HepG2 (cell line): Measurements from ENCODE around the gene UBE2S. TPM values are rescaled to one million over a fixed set of nuclear protein-coding genes. Genes with fewer than 3 reads are reported as not detected.

ENCODE experiments used
- KMT2B ChIP-seq: IDR thresholded peaks from 2 replicates; pipeline ENCODE4 v1.6.1; 2016; ENCODE audit warnings: missing genetic modification reagents, missing compliant biosample characterization
- MED8 ChIP-seq: sonication (generic); formaldehyde crosslinking; IDR thresholded peaks from 2 replicates; pipeline ENCODE4 v1.8.1; 2023; ENCODE audit warnings: mild to moderate bottlenecking, missing genetic modification reagents; ENCODE audit not compliant: insufficient replicate concordance
- NFYB ChIP-seq: sonication (generic); formaldehyde crosslinking; IDR thresholded peaks from 2 replicates; pipeline ENCODE4 v1.4.0; 2020; ENCODE audit warnings: missing genetic modification reagents
- ZNF264 ChIP-seq: sonication (generic); formaldehyde crosslinking; IDR thresholded peaks from 2 replicates; pipeline ENCODE4 v1.4.0; 2020; ENCODE audit warnings: missing genetic modification reagents
- ZNF329 ChIP-seq: sonication (generic); formaldehyde crosslinking; IDR thresholded peaks from 2 replicates; pipeline ENCODE4 v1.9.0; 2021; ENCODE audit warnings: low read depth, mild to moderate bottlenecking, missing genetic modification reagents
- ZNF746 ChIP-seq: sonication (generic); formaldehyde crosslinking; IDR thresholded peaks from 2 replicates; pipeline ENCODE4 v1.8.0; 2022; ENCODE audit warnings: mild to moderate bottlenecking, missing genetic modification reagents
- ZSCAN22 ChIP-seq: sonication (generic); formaldehyde crosslinking; IDR thresholded peaks from 2 replicates; pipeline ENCODE4 v1.4.0; 2020; ENCODE audit warnings: mild to moderate bottlenecking, missing genetic modification reagents
- polyA plus RNA-seq, 8 experiments: library from polyadenylated mRNA; depleted of rRNA in 3 of 8; stranded (reverse) in 7 of 8; unstranded in 1 of 8; fragments of >200 nt; fragmentation: Illumina TruSeq in 4 of 8; extraction: Trizol in 4 of 8; gene quantifications; 2 replicates each; pipeline versions ENCODE4 v1.2.1 to v1.2.3, GENCODE V29; 2011 to 2016; ENCODE audit warnings: low read depth in 4 of 8, missing spikeins in 1 of 8, mixed read lengths in 1 of 8; ENCODE audit not compliant: insufficient read depth in 1 of 8
- total RNA-seq, 5 experiments: library from RNA; depleted of rRNA; stranded (reverse); fragments of >200 nt; fragmentation: Illumina TruSeq; extraction: Trizol; gene quantifications; 2 replicates each; pipeline ENCODE4 v1.2.3, GENCODE V29; 2016; ENCODE audit warnings: low read depth in 1 of 5
- TF ChIP-seq, protein P1 (sequence below): sonication (generic); formaldehyde crosslinking; IDR thresholded peaks from 2 replicates; pipeline ENCODE4 v1.5.1; 2020; ENCODE audit warnings: mild to moderate bottlenecking, moderate library complexity, missing genetic modification reagents
- TF ChIP-seq, protein P2 (sequence below): sonication (generic); formaldehyde crosslinking; IDR thresholded peaks from 2 replicates; pipeline ENCODE4 v1.4.0; 2020; ENCODE audit warnings: mild to moderate bottlenecking, missing genetic modification reagents
- TF ChIP-seq, protein P3 (sequence below): sonication (generic); formaldehyde crosslinking; IDR thresholded peaks from 2 replicates; pipeline ENCODE4; 2020; ENCODE audit warnings: missing genetic modification reagents, mild to moderate bottlenecking, borderline replicate concordance
- TF ChIP-seq, protein P4 (sequence below): sonication (generic); formaldehyde crosslinking; IDR thresholded peaks from 2 replicates; pipeline ENCODE4 v1.5.0; 2020; ENCODE audit warnings: mild to moderate bottlenecking, missing genetic modification reagents, borderline replicate concordance
- TF ChIP-seq, protein P5 (sequence below): sonication (generic); formaldehyde crosslinking; IDR thresholded peaks from 2 replicates; pipeline ENCODE4 v1.8.0; 2022; ENCODE audit warnings: mild to moderate bottlenecking, missing genetic modification reagents, moderate library complexity

Gene UBE2S
- total and polyA plus RNA-seq, 2 of the 13 experiments (the other 11 are each of a cell fraction or from before 2014, with no cell fraction given), result 32.2 to 39.3 TPM

DNA sequence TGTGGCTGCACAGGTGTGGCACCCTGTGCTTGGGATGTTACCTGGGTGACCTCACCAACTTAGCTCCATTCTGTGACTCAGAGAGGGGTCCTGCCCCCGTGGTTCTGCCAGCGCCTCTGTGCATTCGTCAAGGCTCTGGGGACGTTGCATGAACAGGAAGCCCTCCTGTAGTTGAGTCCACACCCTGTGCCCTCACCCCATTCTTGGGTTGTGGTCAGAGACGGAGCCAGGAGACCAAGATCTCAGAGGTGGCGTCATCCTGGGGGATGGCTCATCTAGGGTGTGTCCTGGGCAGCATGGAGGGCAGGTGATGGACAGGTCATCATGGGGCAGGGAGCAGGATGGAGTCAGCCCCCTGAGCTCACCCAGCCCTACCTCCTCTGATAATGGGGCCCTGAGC lies 55.5 kb downstream of the UBE2S start (continued):
- TF ChIP-seq, protein P1, sequence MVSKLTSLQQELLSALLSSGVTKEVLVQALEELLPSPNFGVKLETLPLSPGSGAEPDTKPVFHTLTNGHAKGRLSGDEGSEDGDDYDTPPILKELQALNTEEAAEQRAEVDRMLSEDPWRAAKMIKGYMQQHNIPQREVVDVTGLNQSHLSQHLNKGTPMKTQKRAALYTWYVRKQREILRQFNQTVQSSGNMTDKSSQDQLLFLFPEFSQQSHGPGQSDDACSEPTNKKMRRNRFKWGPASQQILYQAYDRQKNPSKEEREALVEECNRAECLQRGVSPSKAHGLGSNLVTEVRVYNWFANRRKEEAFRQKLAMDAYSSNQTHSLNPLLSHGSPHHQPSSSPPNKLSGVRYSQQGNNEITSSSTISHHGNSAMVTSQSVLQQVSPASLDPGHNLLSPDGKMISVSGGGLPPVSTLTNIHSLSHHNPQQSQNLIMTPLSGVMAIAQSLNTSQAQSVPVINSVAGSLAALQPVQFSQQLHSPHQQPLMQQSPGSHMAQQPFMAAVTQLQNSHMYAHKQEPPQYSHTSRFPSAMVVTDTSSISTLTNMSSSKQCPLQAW (CRISPR knock-in tag), result no peak
- TF ChIP-seq ZNF264 (CRISPR knock-in tag) (no peak), ZNF329 (CRISPR knock-in tag) (no peak), MED8 (CRISPR knock-in tag) (no peak), KMT2B (CRISPR knock-in tag) (no peak), ZNF746 (CRISPR knock-in tag) (no peak), NFYB (CRISPR knock-in tag) (no peak), ZSCAN22 (CRISPR knock-in tag) (no peak)
- TF ChIP-seq, protein P2, sequence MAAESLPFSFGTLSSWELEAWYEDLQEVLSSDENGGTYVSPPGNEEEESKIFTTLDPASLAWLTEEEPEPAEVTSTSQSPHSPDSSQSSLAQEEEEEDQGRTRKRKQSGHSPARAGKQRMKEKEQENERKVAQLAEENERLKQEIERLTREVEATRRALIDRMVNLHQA (CRISPR knock-in tag), result no peak
- TF ChIP-seq, protein P3, sequence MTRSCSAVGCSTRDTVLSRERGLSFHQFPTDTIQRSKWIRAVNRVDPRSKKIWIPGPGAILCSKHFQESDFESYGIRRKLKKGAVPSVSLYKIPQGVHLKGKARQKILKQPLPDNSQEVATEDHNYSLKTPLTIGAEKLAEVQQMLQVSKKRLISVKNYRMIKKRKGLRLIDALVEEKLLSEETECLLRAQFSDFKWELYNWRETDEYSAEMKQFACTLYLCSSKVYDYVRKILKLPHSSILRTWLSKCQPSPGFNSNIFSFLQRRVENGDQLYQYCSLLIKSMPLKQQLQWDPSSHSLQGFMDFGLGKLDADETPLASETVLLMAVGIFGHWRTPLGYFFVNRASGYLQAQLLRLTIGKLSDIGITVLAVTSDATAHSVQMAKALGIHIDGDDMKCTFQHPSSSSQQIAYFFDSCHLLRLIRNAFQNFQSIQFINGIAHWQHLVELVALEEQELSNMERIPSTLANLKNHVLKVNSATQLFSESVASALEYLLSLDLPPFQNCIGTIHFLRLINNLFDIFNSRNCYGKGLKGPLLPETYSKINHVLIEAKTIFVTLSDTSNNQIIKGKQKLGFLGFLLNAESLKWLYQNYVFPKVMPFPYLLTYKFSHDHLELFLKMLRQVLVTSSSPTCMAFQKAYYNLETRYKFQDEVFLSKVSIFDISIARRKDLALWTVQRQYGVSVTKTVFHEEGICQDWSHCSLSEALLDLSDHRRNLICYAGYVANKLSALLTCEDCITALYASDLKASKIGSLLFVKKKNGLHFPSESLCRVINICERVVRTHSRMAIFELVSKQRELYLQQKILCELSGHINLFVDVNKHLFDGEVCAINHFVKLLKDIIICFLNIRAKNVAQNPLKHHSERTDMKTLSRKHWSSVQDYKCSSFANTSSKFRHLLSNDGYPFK (CRISPR knock-in tag), result no peak
- TF ChIP-seq, protein P4, sequence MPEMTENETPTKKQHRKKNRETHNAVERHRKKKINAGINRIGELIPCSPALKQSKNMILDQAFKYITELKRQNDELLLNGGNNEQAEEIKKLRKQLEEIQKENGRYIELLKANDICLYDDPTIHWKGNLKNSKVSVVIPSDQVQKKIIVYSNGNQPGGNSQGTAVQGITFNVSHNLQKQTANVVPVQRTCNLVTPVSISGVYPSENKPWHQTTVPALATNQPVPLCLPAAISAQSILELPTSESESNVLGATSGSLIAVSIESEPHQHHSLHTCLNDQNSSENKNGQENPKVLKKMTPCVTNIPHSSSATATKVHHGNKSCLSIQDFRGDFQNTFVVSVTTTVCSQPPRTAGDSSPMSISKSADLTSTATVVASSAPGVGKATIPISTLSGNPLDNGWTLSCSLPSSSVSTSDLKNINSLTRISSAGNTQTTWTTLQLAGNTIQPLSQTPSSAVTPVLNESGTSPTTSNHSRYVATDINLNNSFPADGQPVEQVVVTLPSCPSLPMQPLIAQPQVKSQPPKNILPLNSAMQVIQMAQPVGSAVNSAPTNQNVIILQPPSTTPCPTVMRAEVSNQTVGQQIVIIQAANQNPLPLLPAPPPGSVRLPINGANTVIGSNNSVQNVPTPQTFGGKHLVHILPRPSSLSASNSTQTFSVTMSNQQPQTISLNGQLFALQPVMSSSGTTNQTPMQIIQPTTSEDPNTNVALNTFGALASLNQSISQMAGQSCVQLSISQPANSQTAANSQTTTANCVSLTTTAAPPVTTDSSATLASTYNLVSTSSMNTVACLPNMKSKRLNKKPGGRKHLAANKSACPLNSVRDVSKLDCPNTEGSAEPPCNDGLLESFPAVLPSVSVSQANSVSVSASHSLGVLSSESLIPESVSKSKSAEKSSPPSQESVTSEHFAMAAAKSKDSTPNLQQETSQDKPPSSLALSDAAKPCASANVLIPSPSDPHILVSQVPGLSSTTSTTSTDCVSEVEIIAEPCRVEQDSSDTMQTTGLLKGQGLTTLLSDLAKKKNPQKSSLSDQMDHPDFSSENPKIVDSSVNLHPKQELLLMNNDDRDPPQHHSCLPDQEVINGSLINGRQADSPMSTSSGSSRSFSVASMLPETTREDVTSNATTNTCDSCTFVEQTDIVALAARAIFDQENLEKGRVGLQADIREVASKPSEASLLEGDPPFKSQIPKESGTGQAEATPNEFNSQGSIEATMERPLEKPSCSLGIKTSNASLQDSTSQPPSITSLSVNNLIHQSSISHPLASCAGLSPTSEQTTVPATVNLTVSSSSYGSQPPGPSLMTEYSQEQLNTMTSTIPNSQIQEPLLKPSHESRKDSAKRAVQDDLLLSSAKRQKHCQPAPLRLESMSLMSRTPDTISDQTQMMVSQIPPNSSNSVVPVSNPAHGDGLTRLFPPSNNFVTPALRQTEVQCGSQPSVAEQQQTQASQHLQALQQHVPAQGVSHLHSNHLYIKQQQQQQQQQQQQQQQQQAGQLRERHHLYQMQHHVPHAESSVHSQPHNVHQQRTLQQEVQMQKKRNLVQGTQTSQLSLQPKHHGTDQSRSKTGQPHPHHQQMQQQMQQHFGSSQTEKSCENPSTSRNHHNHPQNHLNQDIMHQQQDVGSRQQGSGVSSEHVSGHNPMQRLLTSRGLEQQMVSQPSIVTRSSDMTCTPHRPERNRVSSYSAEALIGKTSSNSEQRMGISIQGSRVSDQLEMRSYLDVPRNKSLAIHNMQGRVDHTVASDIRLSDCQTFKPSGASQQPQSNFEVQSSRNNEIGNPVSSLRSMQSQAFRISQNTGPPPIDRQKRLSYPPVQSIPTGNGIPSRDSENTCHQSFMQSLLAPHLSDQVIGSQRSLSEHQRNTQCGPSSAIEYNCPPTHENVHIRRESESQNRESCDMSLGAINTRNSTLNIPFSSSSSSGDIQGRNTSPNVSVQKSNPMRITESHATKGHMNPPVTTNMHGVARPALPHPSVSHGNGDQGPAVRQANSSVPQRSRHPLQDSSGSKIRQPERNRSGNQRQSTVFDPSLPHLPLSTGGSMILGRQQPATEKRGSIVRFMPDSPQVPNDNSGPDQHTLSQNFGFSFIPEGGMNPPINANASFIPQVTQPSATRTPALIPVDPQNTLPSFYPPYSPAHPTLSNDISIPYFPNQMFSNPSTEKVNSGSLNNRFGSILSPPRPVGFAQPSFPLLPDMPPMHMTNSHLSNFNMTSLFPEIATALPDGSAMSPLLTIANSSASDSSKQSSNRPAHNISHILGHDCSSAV (CRISPR knock-in tag), result no peak
- TF ChIP-seq, protein P5, sequence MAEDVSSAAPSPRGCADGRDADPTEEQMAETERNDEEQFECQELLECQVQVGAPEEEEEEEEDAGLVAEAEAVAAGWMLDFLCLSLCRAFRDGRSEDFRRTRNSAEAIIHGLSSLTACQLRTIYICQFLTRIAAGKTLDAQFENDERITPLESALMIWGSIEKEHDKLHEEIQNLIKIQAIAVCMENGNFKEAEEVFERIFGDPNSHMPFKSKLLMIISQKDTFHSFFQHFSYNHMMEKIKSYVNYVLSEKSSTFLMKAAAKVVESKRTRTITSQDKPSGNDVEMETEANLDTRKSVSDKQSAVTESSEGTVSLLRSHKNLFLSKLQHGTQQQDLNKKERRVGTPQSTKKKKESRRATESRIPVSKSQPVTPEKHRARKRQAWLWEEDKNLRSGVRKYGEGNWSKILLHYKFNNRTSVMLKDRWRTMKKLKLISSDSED (CRISPR knock-in tag), result no peak
